Left lung (tissue), 10 donors: ENCODE data around the gene ZMPSTE24. TPM values are rescaled to one million over a fixed set of nuclear protein-coding genes. Genes with fewer than 3 reads are reported as not detected.

ENCODE experiments used
- ATAC-seq: fragments of 200-7000 bp; cut with Tn5 transposase; one replicate; pipeline ENCODE4 v1.9.1; 2020; ENCODE audit warnings: moderate library complexity
- DNase-seq, 4 donors: peaks; one replicate each; pipeline ENCODE4 v3.0.0-alpha.2; 2013 to 2020
- H3K27ac ChIP-seq, 2 donors: fragments of 200-600 bp; sonication (generic) in 1 of 2; one replicate each; pipeline versions ENCODE4 v1.5.0 to v1.8.0; 2020 to 2021
- H3K27me3 ChIP-seq, 2 donors: fragments of 200-600 bp; sonication (generic) in 1 of 2; one replicate each; pipeline versions ENCODE4 v1.5.0 to v1.8.0; 2020 to 2021
- H3K36me3 ChIP-seq, 2 donors: fragments of 200-600 bp; sonication (generic) in 1 of 2; one replicate each; pipeline versions ENCODE4 v1.5.0 to v1.8.0; 2020 to 2021
- H3K4me1 ChIP-seq, 2 donors: fragments of 200-600 bp; one replicate each; pipeline ENCODE4 v1.8.0; 2021
- H3K4me3 ChIP-seq, 2 donors: fragments of 200-600 bp; sonication (generic) in 1 of 2; one replicate each; pipeline versions ENCODE4 v1.5.0 to v1.8.0; 2020 to 2021; ENCODE audit warnings: mild to moderate bottlenecking in 1 of 2
- H3K9me3 ChIP-seq, 2 donors: fragments of 200-600 bp; sonication (generic) in 1 of 2; one replicate each; pipeline versions ENCODE4 v1.5.0 to v1.8.0; 2020 to 2021
- intact Hi-C, 2 donors: fragments of 100-400 bp; cut with DNase I; formaldehyde crosslinking; loops; one replicate each; pipeline versions ENCODE4 v1.11.2 to v1.14.2; 2022
- polyA plus RNA-seq, 6 donors: library from polyadenylated mRNA; unstranded; fragments of 120-200 nt; gene quantifications; one replicate each; pipeline ENCODE4 v1.2.1, GENCODE V29; 2013; ENCODE audit not compliant: insufficient read length in 6 of 6
- total RNA-seq, 2 donors: library from RNA; stranded (reverse); fragmentation: NEBNext Ultra II Directional; extraction: Animal tissue kit (Norgen Biotek cat#: 25700); gene quantifications; one replicate each; pipeline ENCODE4 v1.2.1, GENCODE V29; 2021
- TF ChIP-seq, protein P1 (sequence below), 2 donors: fragments of 200-600 bp; sonication (generic) in 1 of 2; IDR thresholded peaks; one replicate each; pipeline versions ENCODE4 v1.5.0 to v1.8.0; 2021; ENCODE audit warnings: antibody characterized with exemption in 2 of 2
- donor health status: DM: no; HTN: yes; CAD: no.
- donor health status: DM: no; HTN: no; CAD: no.

ZMPSTE24 gene
- total and polyA plus RNA-seq, 8 donors, result 38.7 to 57.2 (median 46.1) TPM

- TF ChIP-seq, protein P1, sequence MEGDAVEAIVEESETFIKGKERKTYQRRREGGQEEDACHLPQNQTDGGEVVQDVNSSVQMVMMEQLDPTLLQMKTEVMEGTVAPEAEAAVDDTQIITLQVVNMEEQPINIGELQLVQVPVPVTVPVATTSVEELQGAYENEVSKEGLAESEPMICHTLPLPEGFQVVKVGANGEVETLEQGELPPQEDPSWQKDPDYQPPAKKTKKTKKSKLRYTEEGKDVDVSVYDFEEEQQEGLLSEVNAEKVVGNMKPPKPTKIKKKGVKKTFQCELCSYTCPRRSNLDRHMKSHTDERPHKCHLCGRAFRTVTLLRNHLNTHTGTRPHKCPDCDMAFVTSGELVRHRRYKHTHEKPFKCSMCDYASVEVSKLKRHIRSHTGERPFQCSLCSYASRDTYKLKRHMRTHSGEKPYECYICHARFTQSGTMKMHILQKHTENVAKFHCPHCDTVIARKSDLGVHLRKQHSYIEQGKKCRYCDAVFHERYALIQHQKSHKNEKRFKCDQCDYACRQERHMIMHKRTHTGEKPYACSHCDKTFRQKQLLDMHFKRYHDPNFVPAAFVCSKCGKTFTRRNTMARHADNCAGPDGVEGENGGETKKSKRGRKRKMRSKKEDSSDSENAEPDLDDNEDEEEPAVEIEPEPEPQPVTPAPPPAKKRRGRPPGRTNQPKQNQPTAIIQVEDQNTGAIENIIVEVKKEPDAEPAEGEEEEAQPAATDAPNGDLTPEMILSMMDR (IDR thresholded peaks at IDR 0.05), result no peak
- no peaks in the 10 kb centered on the region for H3K9me3 ChIP-seq
- DNase-seq, result no peak
- no peaks in the 10 kb centered on the region for H3K27me3 ChIP-seq
- intact Hi-C loops, result no loop called here
- no peak overlapping the region for H3K27ac ChIP-seq
- H3K4me1 ChIP-seq, result peaks cover 0 to 22% of the 10 kb centered on the region in 2 donors
- no peak overlapping the region for H3K4me3 ChIP-seq
- peaks cover 0 to 79% of the 10 kb centered on the region in 2 donors for H3K36me3 ChIP-seq
- no peak for ATAC-seq
These were observed 7.9 kb downstream of the ZMPSTE24 start for GRCh38 chr1:40265919-40266318.

- H3K27me3 ChIP-seq, result no peaks in the 10 kb centered on the region
- intact Hi-C loops, result no loop called here
- DNase-seq, result no peak
- ATAC-seq, result no peak
- H3K36me3 ChIP-seq, result peaks cover 0 to 79% of the 10 kb centered on the region in 2 donors
- H3K27ac ChIP-seq, result peak overlapping the region; percentile 24 to 80
- H3K4me1 ChIP-seq, result peaks cover 0 to 14% of the 10 kb centered on the region in 2 donors
- no peak overlapping the region for H3K4me3 ChIP-seq
- TF ChIP-seq, protein P1 (IDR thresholded peaks at IDR 0.05), result no peak
- no peaks in the 10 kb centered on the region for H3K9me3 ChIP-seq
These were observed 8.9 kb downstream of the ZMPSTE24 start for GRCh38 chr1:40266786-40267535.

DNA sequence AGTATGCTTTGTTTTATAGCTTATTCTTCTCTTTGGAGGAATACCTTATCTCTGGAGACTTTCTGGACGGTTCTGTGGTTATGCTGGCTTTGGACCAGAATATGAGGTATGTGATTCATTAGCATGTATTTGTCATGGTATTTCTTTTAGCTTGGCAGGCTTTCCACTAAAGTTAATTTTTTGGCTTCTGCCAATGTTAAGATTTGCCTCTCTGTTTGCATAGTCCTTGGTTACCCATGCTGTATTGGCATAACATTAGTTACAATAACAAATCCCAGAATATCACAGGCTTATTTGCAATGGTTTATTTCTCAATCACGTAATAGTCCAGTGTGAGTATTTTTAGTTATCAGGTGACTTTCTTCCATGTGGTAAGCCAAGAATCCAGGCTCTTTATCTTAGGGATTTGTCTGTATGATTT lies 9.7 kb downstream of the ZMPSTE24 start:
- Histone ChIP-seq H3K36me3 (peaks cover 0 to 79% of the 10 kb centered on the region in 2 donors), H3K27ac (peak overlapping the region; percentile 24 to 80), H3K4me1 (peaks cover 0 to 6% of the 10 kb centered on the region in 2 donors), H3K9me3 (no peaks in the 10 kb centered on the region), H3K4me3 (no peak overlapping the region), H3K27me3 (no peaks in the 10 kb centered on the region)
- intact Hi-C loops, result no loop called here
- DNase-seq, result no peak
- ATAC-seq, result peak; percentile 91
- TF ChIP-seq, protein P1 (IDR thresholded peaks at IDR 0.05), result no peak

DNA sequence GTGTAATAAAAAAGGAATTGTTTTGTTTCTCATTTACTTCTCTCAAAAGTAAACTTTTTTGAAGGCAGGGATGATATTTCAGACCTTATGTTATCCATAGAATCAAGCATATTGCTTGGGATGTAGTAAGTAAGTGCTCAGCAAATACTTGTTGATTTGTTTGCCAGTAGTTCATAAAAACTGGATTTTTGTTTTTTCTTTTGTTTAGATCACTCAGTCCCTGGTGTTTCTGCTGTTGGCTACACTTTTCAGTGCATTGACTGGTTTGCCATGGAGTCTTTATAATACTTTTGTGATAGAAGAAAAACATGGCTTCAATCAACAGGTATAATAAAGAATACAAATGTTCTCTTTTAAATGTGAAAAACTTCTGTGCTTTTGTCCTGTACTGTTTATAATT lies 10.2 kb downstream of the ZMPSTE24 start:
- intact Hi-C loops, result no loop called here
- Histone ChIP-seq H3K27me3 (no peaks in the 10 kb centered on the region), H3K4me1 (peaks cover 0 to 2% of the 10 kb centered on the region in 2 donors), H3K9me3 (no peaks in the 10 kb centered on the region), H3K36me3 (peaks cover 0 to 79% of the 10 kb centered on the region in 2 donors), H3K4me3 (no peak overlapping the region), H3K27ac (peak overlapping the region in 1 of 2 donors; percentile 80)
- ATAC-seq (no peak), DNase-seq (no peak)
- TF ChIP-seq, protein P1 (IDR thresholded peaks at IDR 0.05), result no peak

- H3K27ac ChIP-seq, result no peak overlapping the region
- H3K36me3 ChIP-seq, result peaks cover 0 to 86% of the 10 kb centered on the region in 2 donors
These were observed 12.3 kb downstream of the ZMPSTE24 start for GRCh38 chr1:40270152-40270834.

More at GRCh38 chr1:40270152-40270834, 12.3 kb downstream of the ZMPSTE24 start:
- TF ChIP-seq, protein P1 (IDR thresholded peaks at IDR 0.05), result no peak
- no peak for ATAC-seq
- no peak for DNase-seq
- Histone ChIP-seq H3K9me3 (no peaks in the 10 kb centered on the region), H3K4me1 (no peaks in the 10 kb centered on the region), H3K27me3 (no peaks in the 10 kb centered on the region), H3K4me3 (no peak overlapping the region)
- intact Hi-C loops, result no loop called here
